Ascending aorta (tissue), 2 donors: Measurements from ENCODE around the gene ACTMAP. TPM values are rescaled to one million over a fixed set of nuclear protein-coding genes. Genes with fewer than 3 reads are reported as not detected.
A peak's percentile ranks its signal among the peaks of the same experiment; 100 is the strongest.

Experiments used
- DNase-seq, 2 donors: peaks; one replicate each; pipeline ENCODE4 v3.0.0-alpha.2; 2019; ENCODE audit warnings: low spot score in 2 of 2
- H3K27ac ChIP-seq, 2 donors: fragments of 200-600 bp; sonication (generic); one replicate each; pipeline ENCODE4 v1.5.1; 2016 to 2017; ENCODE audit warnings: mild to moderate bottlenecking in 1 of 2
- H3K27me3 ChIP-seq: fragments of 200-600 bp; sonication (generic); one replicate; pipeline ENCODE4 v1.5.1; 2017
- H3K36me3 ChIP-seq, 2 donors: fragments of 200-600 bp; sonication (generic); one replicate each; pipeline ENCODE4 v1.5.1; 2016
- H3K4me1 ChIP-seq, 2 donors: fragments of 200-600 bp; sonication (generic); one replicate each; pipeline ENCODE4 v1.5.1; 2016 to 2017; ENCODE audit warnings: mild to moderate bottlenecking in 1 of 2
- H3K4me3 ChIP-seq, 2 donors: fragments of 200-600 bp; sonication (generic); one replicate each; pipeline ENCODE4 v1.5.1; 2016 to 2017; ENCODE audit warnings: mild to moderate bottlenecking in 1 of 2
- H3K9me3 ChIP-seq, 2 donors: fragments of 200-600 bp; sonication (generic); one replicate each; pipeline ENCODE4 v1.5.1; 2016
- CTCF ChIP-seq, 3 experiments: fragments of 200-600 bp in 2 of 3; fragments of 450-650 bp in 1 of 3; sonication (generic) in 2 of 3; IDR thresholded peaks; one replicate each; pipeline ENCODE4 v1.5.1; 2016 to 2019; ENCODE audit warnings: antibody characterized with exemption in 3 of 3, mild to moderate bottlenecking in 1 of 3, moderate library complexity in 1 of 3
- intact Hi-C: fragments of 100-400 bp; cut with DNase I; formaldehyde crosslinking; loops from one replicate; pipeline ENCODE4 v1.15.1; 2023
- total RNA-seq: library from RNA; depleted of rRNA; stranded (reverse); fragments of >200 nt; gene quantifications from one replicate; pipeline ENCODE4 v1.1.0, GENCODE V29; 2016

The ACTMAP gene
- total RNA-seq, 1 donor from 2014 or later: 8.3 TPM

GRCh38 chr19:40718774-40719391 lies 31.4 kb downstream of the ACTMAP start:
- intact Hi-C loops: loop anchor here (5.0 to 10.0 kb wide), 3 partner anchors 297 to 1314 kb away; partner anchors contain the start of genes HNRNPUL1 and ZFP36
- TF ChIP-seq CTCF (IDR thresholded peaks at IDR 0.05): no peak
- DNase-seq: peak in 1 of 2 donors; percentile 77
- peaks cover 4 to 7% of the 10 kb centered on the region in 2 donors for H3K36me3 ChIP-seq
- H3K27me3 ChIP-seq: no peaks in the 10 kb centered on the region
- H3K9me3 ChIP-seq: no peaks in the 10 kb centered on the region
- H3K27ac ChIP-seq: peak overlapping the region; percentile 97 to 99
- H3K4me3 ChIP-seq: peak overlapping the region; percentile 72 to 100
- H3K4me1 ChIP-seq: peaks cover 7 to 47% of the 10 kb centered on the region in 2 donors

- Histone ChIP-seq H3K27ac (peak overlapping the region; percentile 97 to 99), H3K36me3 (no peaks in the 10 kb centered on the region), H3K4me1 (peaks cover 7 to 50% of the 10 kb centered on the region in 2 donors), H3K9me3 (no peaks in the 10 kb centered on the region), H3K4me3 (peak overlapping the region; percentile 72 to 100), H3K27me3 (no peaks in the 10 kb centered on the region)
- DNase-seq: no peak
- intact Hi-C loops: loop anchor here (5.0 to 10.0 kb wide), 3 partner anchors 296 to 1313 kb away; partner anchors contain the start of genes HNRNPUL1 and ZFP36
- TF ChIP-seq CTCF (IDR thresholded peaks at IDR 0.05): no peak
These were observed 32.1 kb downstream of the ACTMAP start for GRCh38 chr19:40717880-40718773.

GRCh38 chr19:40717325-40717879 lies 32.9 kb downstream of the ACTMAP start:
- DNase-seq: no peak
- peaks cover 7 to 45% of the 10 kb centered on the region in 2 donors for H3K4me1 ChIP-seq
- H3K27ac ChIP-seq: peak overlapping the region; percentile 97 to 99
- H3K4me3 ChIP-seq: peak overlapping the region; percentile 72 to 100
- intact Hi-C loops: loop anchor here (5.0 to 10.0 kb wide), 3 partner anchors 295 to 1313 kb away; partner anchors contain the start of genes HNRNPUL1 and ZFP36
- H3K36me3 ChIP-seq: peaks cover 0 to 5% of the 10 kb centered on the region in 2 donors
- no peaks in the 10 kb centered on the region for H3K9me3 ChIP-seq
- no peak for TF ChIP-seq CTCF (IDR thresholded peaks at IDR 0.05)
- no peaks in the 10 kb centered on the region for H3K27me3 ChIP-seq

GRCh38 chr19:40716482-40717324 lies 33.6 kb downstream of the ACTMAP start, which contains the start of the genes COQ8B and ITPKC:
Gene COQ8B (minus strand): TSS chr19:40716886. CDS start chr19:40714632, 2,254 bp downstream.
Gene ITPKC (plus strand): TSS chr19:40717112. CDS start chr19:40717136, 24 bp downstream.
- intact Hi-C loops: loop anchor here (1.0 to 10.0 kb wide), 4 partner anchors 53 to 1312 kb away; partner anchors contain the start of genes HNRNPUL1 and ZFP36

More at GRCh38 chr19:40716482-40717324, 33.6 kb downstream of the ACTMAP start, which contains the start of the genes COQ8B and ITPKC:
- peak within 1 kb of the TSS; percentile 72 to 100 for H3K4me3 ChIP-seq
- peak in 1 of 3 experiments; percentile 69 for TF ChIP-seq CTCF (IDR thresholded peaks at IDR 0.05)
- H3K9me3 ChIP-seq: no peaks in the 10 kb centered on the region
- H3K4me1 ChIP-seq: peaks cover 7 to 38% of the 10 kb centered on the region in 2 donors
- DNase-seq: peak; percentile 96 to 99
- no peaks in the 10 kb centered on the region for H3K27me3 ChIP-seq
- H3K27ac ChIP-seq: peak within 1 kb of the TSS; percentile 97 to 99
- peaks cover 0 to 12% of the 10 kb centered on the region in 2 donors for H3K36me3 ChIP-seq
